Cardiac fibroblast (primary cell): Measurements from ENCODE around the gene GAPDHS.

ENCODE experiments used
- DNase-seq, 2 donors: peaks; one replicate each; pipeline versions ENCODE4 v3.0.0 to v3.0.0-alpha.2; 2010; ENCODE audit warnings: low read depth in 2 of 2
- H3K4me3 ChIP-seq, 2 donors: replicated peaks in 1 of 2; 1 replicate in 1 of 2; 2 replicates in 1 of 2; pipeline ENCODE4 v1.5.1; 2011; ENCODE audit warnings: low read depth in 2 of 2, low read length in 2 of 2, mild to moderate bottlenecking in 2 of 2, moderate library complexity in 1 of 2
- CTCF ChIP-seq: IDR thresholded peaks from one replicate; pipeline ENCODE4 v1.5.1; 2011; ENCODE audit warnings: low read depth, mild to moderate bottlenecking, low read length, inconsistent platforms

GAPDHS gene

GRCh38 chr19:35544110-35544802 is 11.0 kb downstream of the GAPDHS start:
- TF ChIP-seq CTCF: no peak
- DNase-seq: no peak
- H3K4me3 ChIP-seq: peak overlapping the region; percentile 90 to 94

- peak within 1 kb of the TSS; percentile 90 to 94 for H3K4me3 ChIP-seq
- DNase-seq: peak; percentile 82 to 90
- TF ChIP-seq CTCF: no peak
These were observed 12.0 kb downstream of the GAPDHS start, which contains the start of gene TMEM147 for GRCh38 chr19:35545001-35545854. Gene TMEM147, plus strand, starts transcription at chr19:35545626. Its CDS starts 114 bp downstream, at chr19:35545740.

GRCh38 chr19:35545855-35546381 is 12.7 kb downstream of the GAPDHS start:
- peak overlapping the region; percentile 90 to 94 for H3K4me3 ChIP-seq
- DNase-seq: peak; percentile 26 to 31
- no peak for TF ChIP-seq CTCF

GRCh38 chr19:35546532-35546931 is 13.3 kb downstream of the GAPDHS start:
- TF ChIP-seq CTCF: no peak
- H3K4me3 ChIP-seq: peak overlapping the region; percentile 90 to 94
- DNase-seq: no peak

- TF ChIP-seq CTCF: peak; percentile 80
- no peak overlapping the region for H3K4me3 ChIP-seq
- DNase-seq: peak; percentile 77 to 78
These were observed 16.0 kb downstream of the GAPDHS start for GRCh38 chr19:35549174-35549788.

GRCh38 chr19:35549879-35550523 is 16.7 kb downstream of the GAPDHS start:
- no peak for TF ChIP-seq CTCF
- no peak overlapping the region for H3K4me3 ChIP-seq
- DNase-seq: no peak
